IPS DF 19.7 (cell line): ENCODE results near the gene SPTBN1.

Experiments
- DNase-seq: peaks from one replicate; pipeline ENCODE4 v3.0.0-alpha.2; 2013; ENCODE audit warnings: low read depth, low spot score

SPTBN1 gene

DNA sequence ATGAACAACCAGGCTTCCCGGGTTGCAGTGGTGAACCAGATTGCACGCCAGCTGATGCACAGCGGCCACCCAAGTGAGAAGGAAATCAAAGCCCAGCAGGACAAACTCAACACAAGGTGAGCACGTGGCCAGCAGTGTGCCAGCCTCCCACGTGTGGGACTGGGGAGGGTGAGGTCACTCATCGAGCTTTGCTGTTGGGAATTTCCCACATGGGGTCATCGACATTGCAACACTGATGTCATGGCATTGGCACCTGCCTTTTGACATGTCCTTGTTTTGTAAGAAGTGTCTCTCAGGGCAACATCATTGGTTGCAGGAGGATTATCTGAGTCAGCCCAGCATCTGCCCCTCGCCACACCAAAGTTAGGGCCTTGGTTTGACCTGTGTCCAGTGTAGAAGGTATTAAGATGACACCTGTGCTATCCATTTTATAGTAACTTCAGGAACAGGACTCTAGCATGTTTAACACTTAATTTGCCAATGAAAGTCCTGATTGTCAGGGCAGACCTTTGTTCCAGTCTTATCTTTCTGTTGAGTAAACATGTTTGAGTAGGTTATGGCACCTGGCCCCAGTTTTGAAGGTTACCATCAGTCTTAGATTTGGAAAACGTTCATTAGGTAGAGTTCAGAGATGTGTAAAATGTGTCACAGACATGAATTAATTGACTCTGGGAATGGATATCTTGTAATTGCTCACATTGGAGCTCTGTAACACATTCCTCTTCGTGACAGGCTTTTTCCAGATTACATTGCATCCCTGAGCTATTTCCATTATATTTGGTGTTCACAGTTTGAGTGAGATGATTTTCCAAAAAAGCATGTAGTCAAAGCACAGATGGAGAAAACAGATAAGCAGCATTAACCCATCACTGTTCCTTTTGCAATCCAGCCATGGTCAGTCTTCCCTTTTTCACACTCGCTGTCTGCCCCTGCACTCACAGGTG lies 174.1 kb downstream of the SPTBN1 start:
- DNase-seq, result no peak

DNA sequence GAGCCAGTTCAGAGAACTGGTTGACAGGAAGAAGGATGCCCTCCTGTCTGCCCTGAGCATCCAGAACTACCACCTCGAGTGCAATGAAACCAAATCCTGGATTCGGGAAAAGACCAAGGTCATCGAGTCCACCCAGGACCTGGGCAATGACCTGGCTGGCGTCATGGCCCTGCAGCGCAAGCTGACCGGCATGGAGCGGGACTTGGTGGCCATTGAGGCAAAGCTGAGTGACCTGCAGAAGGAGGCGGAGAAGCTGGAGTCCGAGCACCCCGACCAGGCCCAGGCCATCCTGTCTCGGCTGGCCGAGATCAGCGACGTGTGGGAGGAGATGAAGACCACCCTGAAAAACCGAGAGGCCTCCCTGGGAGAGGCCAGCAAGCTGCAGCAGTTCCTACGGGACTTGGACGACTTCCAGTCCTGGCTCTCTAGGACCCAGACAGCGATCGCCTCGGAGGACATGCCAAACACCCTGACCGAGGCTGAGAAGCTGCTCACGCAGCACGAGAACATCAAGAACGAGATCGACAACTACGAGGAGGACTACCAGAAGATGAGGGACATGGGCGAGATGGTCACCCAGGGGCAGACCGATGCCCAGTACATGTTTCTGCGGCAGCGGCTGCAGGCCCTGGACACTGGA lies 174.9 kb downstream of the SPTBN1 start:
- no peak for DNase-seq

GRCh38 chr2:54631755-54632154 lies 175.6 kb downstream of the SPTBN1 start:
- DNase-seq, result no peak

DNA sequence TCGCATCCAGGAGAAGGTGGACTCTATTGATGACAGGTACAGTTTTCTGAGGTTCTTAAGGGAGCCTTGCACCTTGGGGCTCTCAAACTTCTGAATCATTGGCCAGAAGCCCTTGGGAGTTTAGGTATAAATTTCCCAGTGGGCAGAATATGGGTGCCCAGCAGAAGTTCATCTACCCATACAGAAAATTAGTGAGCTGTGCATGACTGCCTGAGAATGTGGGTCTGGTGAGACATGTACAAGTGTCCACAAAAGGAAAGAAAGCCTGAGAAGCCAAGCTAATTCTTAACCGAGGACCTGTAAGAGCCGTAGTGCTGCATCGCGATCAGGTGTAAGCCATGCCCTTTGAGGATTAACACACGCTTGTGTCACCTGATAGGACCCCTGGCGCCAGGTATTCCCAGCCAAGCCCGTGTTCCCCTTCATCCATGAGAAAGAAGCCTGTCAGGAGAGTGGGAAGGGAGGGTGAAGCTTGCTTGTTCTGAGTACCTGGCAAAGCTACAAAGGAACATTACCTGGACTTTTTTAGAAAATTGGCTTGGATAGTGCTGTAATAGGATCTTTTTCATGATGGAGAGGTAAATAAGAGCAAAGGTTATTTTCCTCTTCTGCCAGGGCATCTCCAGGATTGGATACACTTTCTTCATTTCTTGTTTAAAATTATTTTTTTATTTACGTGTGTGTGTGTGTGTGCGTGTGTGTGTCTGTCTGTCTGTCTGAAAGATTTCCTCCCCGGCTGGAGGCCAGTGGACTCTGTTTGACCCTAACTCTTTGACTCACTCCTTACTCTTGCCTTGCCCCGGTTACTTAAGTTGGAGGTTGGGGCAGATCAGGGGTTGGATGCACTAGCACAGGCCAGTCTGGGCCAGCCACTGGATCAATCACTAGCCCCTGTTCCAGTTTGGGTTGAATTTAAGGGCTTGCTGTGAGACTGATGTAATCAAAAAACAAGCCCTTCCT lies 176.9 kb downstream of the SPTBN1 start:
- no peak for DNase-seq

DNA sequence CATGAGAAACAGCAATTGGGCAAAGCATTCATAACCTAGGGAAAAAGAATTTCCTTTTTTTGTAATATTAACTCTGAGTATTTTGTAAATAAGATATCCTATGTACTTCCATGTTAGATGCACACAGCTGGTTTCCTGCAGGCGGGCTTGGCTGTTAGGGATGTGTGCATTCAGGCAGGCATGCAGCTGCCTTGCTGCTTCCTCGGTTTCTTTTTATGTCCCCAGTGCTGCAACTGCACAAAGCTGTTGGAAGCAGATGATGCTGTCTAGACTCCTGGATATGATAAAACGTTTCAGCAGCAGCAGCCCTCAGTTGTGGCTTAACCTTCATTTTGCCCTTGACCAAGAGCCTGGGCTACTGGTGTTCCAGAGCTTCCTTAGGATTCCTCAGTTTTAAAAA lies 177.9 kb downstream of the SPTBN1 start:
- no peak for DNase-seq

- peak; percentile 20 for DNase-seq
Measured at GRCh38 chr2:54634564-54635511, 178.7 kb downstream of the SPTBN1 start.

GRCh38 chr2:54635554-54636152 lies 179.5 kb downstream of the SPTBN1 start:
- no peak for DNase-seq

- DNase-seq, result no peak
Measured at GRCh38 chr2:54636415-54637139, 180.4 kb downstream of the SPTBN1 start.

DNA sequence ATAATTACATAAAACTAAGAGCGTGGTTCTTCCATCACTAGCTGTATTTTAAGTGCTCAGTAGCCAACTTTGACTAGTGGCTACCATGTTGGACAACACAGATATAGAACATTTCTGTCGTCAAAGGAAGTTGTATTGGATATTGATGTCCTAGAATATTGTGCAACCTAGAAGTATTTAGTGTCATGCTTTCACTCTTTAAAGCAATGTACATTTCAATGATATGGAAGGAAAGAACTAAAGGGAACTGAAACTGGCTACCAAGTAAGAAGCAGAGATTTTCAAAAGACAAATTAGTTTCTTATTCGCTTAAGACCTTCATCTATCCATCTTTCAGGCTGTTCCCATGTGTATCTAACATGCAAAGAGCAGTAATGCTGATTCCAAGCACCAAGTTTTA lies 182.0 kb downstream of the SPTBN1 start:
- no peak for DNase-seq

- DNase-seq, result no peak
Measured at GRCh38 chr2:54638774-54639187, 182.7 kb downstream of the SPTBN1 start.

DNA sequence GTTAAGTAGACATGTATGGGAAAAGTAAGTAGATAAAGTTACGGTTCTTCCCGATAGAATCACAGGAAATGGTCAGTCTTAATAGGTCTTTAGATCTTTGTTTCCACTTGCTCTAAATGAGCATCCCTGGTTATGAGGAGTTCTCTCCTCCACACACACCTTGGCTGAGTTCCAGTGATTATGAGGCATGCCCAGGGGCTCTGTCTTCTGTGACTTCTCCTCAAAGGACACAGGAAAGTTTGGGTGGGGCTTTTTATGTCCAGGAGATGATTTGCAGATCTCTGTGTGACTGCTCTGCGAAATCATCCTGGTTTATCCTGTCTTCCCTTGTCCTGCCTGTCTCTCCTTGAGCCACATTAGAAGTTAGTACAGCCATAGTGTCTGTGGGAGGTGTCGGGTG lies 183.5 kb downstream of the SPTBN1 start:
- DNase-seq, result no peak

- DNase-seq, result no peak
Measured at GRCh38 chr2:54640834-54641540, 184.9 kb downstream of the SPTBN1 start.

DNA sequence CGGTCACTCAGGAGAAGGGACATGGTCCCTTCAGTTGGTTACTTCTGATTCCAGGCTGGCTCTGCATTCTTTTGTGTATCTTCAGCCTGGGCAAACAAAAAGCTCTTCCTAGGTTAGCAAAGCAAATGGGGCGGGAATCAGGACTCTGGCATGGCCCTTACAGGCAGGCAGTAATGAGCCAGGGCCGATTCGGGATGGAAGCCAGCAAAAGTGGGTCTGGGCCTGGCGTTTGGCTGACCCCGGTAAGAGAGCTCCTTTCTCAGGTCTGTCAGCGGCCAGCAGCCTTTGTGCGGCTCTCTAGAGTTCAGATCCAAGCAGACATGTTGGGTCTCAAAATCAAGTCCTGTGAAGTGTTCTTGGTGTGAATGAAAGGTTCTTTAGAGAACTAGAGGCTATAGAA lies 185.9 kb downstream of the SPTBN1 start:
- no peak for DNase-seq

GRCh38 chr2:54642677-54643430 lies 186.7 kb downstream of the SPTBN1 start:
- no peak for DNase-seq

- DNase-seq, result no peak
Measured at GRCh38 chr2:54644236-54644635, 188.1 kb downstream of the SPTBN1 start.

- no peak for DNase-seq
Measured at GRCh38 chr2:54646170-54646927, 190.2 kb downstream of the SPTBN1 start.

DNA sequence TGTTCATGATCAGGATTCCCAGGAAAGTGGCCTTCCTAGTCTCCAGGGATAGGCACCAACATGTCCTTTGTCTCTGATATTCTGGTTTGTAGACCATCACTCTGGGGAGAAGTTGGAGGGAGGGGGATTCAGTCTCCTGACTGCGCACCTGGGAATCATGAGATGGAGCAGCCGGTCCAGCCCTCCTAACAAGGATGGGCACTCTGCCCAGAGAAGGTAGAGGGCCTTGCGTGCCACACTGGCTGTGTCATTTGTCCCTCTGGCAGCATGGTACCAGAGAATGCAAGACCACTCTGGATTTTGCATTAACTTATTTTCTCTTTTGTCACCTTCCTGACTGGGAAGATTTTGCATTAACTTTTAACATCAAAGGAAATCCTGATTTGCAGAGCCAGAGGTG lies 192.1 kb downstream of the SPTBN1 start:
- no peak for DNase-seq
